Fibroblast of mammary gland (primary cell): ENCODE results near the gene SYT14.

Source experiments
- DNase-seq: peaks from one replicate; pipeline ENCODE4 v3.0.0-alpha.2; 2010; ENCODE audit warnings: low read depth
- H3K4me3 ChIP-seq: 2 replicates; pipeline ENCODE4 v1.5.1; 2011; ENCODE audit warnings: low read depth, mild to moderate bottlenecking, low read length, moderate library complexity; ENCODE audit not compliant: control insufficient read depth
- CTCF ChIP-seq: conservative IDR thresholded peaks from 2 replicates; pipeline ENCODE4 v1.5.1; 2011; ENCODE audit warnings: low read depth, low read length, inconsistent platforms; ENCODE audit not compliant: control insufficient read depth, insufficient read depth

The SYT14 gene

GRCh38 chr1:210072896-210073504 is 135.0 kb downstream of the SYT14 start:
- TF ChIP-seq CTCF, result no peak

GRCh38 chr1:210074904-210075303 is 136.9 kb downstream of the SYT14 start:
- no peak for TF ChIP-seq CTCF
- no peak for DNase-seq

More at GRCh38 chr1:210072896-210073504, 135.0 kb downstream of the SYT14 start:
- no peak overlapping the region for H3K4me3 ChIP-seq
- no peak for DNase-seq

DNA sequence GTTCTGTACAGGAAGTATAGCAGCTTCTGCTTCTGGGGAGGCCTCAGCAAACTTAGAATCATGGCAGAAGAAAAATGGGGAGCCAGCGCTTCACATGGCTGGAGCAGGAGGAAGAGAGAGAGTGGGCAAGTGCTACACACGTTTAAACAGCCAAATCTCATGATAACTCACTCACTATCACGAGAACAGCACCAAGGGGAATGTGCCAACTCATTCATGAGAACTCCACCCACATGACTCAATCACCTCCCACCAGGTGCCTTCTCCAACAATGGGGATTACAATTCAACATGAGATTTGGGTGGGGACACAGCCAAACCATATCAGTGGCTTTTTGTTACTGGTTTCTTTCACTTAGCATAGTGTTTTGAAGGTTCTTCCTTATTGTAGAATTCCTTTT is 138.6 kb downstream of the SYT14 start:
- TF ChIP-seq CTCF, result no peak
- H3K4me3 ChIP-seq, result no peak overlapping the region
- DNase-seq, result no peak

More at GRCh38 chr1:210074904-210075303, 136.9 kb downstream of the SYT14 start:
- H3K4me3 ChIP-seq, result no peak overlapping the region

- no peak for DNase-seq
- H3K4me3 ChIP-seq, result no peak overlapping the region
- TF ChIP-seq CTCF, result no peak
Measured at GRCh38 chr1:210081494-210081893, 143.5 kb downstream of the SYT14 start.

DNA sequence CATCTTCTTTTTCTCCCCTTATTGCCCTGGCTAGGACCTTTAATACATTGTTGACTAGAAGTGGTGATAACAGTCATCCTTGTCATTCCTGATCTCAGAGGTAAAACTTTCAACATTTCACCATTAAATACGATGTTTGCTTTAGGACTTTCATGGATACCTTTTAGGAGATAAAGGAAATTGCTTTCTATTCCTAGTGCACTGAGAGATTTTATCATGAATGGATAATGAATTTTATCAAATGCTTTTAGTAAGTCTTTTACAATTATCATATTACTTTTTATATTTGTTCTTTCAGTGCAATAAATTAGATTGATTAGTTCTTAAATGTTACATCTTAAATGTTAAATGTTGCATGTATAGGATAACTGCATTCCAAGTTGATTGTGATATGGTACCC is 147.3 kb downstream of the SYT14 start:
- no peak for DNase-seq
- H3K4me3 ChIP-seq, result no peak overlapping the region
- no peak for TF ChIP-seq CTCF

DNA sequence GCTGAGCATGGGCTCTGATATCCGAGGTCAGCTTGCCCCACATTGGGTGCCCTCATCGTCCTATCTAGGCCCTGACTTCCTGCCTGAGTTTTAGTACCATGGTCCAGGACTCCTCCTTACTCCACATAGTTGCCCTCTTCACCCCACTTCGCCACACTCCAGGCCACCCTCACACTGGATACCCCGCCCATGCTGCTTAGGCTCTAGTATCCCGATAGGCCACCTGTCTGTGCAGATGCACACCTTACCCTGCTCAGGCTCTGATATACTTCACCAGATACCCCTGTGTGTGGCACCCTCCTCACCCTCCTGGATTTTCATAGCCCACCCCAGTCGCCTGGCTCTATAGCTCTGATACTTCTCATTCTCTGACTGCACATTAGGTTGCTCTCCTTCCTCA is 149.0 kb downstream of the SYT14 start:
- TF ChIP-seq CTCF, result no peak
- DNase-seq, result no peak
- H3K4me3 ChIP-seq, result no peak overlapping the region

DNA sequence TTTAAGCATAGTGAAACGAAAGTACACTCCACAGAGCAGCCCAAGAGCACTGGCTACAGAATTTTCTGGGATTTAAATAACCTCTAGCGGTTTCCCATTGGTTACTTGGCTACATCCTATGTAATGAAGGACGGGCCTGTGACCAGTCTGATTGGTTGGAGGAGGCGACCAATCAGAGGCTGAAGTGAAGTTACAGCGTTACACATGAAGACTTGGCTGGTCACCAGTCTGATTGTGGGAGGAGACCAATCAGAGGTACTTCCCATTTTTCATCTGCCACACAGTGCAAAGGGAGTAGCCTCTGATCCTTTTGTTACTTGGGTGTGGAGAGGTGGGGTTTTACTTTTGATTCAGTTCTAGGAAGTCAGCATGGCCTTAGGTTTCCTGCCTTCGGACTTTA is 151.8 kb downstream of the SYT14 start:
- no peak for TF ChIP-seq CTCF
- no peak for DNase-seq
- H3K4me3 ChIP-seq, result no peak overlapping the region
